ENCODE measurements around the gene CHRND. TPM values are rescaled to one million over a fixed set of nuclear protein-coding genes. Genes with fewer than 3 reads are reported as not detected.
A peak's percentile ranks its signal among the peaks of the same experiment; 100 is the strongest.

Gene CHRND
- total and polyA plus RNA-seq, 2 of the 13 experiments (the other 11 are each of a cell fraction or from before 2014, with no cell fraction given) = 0.18 TPM; not detected in 1

DNA sequence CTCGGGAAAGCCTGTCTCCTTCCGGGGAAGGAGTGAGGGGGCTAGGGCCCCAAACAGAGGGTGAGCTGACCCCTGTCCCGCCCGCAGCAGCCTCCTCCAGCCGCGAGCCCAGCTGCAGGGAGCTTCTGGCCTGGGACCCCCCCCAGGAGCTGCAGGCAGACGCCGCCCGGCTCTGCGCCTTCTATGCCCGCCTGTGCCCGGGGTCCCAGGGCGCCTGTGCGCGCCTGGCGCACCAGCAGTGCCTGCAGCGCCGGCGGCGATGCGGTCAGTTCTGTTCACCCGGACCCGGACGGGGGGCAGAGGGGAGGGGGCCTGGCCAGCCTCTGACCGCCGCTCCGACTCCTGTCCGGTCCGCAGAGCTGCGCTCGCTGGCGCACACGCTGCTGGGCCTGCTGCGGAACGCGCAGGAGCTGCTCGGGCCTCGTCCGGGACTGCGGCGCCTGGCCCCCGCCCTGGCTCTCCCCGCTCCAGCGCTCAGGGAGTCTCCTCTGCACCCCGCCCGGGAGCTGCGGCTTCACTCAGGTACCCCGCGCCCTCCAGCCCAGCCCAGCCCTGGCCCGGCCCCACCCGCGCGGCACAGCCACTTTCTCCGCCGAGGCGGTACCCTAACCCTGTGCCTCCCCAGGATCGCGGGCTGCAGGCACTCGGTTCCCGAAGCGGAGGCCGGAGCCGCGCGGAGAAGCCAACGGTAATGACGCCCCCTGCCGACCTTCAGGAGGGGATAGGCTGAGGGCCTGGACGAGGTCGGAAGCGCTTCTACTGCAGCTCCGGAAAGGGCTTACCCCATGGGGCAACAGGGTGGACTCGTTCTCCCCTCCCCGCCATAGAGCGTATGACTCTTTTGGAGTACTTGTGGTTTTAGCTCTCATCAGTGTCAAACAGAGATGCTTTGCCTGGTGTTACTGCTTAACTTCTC, 2.0 kb upstream of the CHRND start (continued):
- TF ChIP-seq ZNF407 (CRISPR knock-in tag; IDR thresholded peaks at IDR 0.05; ENCODE audit: not compliant biosample characterization) = peak; percentile 33
- no peak for TF ChIP-seq YEATS4 (CRISPR knock-in tag; IDR thresholded peaks at IDR 0.05; ENCODE audit: borderline replicate concordance)
- no peak for TF ChIP-seq FOSL2 (CRISPR knock-in tag; IDR thresholded peaks at IDR 0.05)
- TF ChIP-seq, protein P1, sequence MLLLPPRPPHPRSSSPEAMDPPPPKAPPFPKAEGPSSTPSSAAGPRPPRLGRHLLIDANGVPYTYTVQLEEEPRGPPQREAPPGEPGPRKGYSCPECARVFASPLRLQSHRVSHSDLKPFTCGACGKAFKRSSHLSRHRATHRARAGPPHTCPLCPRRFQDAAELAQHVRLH (CRISPR knock-in tag; IDR thresholded peaks at IDR 0.05; ENCODE audit: borderline replicate concordance, low read depth) = peak; percentile 69; the same call in 1 of the 2 replicates
- no peak for TF ChIP-seq ZNF276 (CRISPR knock-in tag; IDR thresholded peaks at IDR 0.05; ENCODE audit: low read depth)
- TF ChIP-seq, protein P2, sequence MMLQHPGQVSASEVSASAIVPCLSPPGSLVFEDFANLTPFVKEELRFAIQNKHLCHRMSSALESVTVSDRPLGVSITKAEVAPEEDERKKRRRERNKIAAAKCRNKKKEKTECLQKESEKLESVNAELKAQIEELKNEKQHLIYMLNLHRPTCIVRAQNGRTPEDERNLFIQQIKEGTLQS (CRISPR knock-in tag; IDR thresholded peaks at IDR 0.05) = no peak
- TF ChIP-seq, protein P3, sequence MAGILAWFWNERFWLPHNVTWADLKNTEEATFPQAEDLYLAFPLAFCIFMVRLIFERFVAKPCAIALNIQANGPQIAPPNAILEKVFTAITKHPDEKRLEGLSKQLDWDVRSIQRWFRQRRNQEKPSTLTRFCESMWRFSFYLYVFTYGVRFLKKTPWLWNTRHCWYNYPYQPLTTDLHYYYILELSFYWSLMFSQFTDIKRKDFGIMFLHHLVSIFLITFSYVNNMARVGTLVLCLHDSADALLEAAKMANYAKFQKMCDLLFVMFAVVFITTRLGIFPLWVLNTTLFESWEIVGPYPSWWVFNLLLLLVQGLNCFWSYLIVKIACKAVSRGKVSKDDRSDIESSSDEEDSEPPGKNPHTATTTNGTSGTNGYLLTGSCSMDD (CRISPR knock-in tag; IDR thresholded peaks at IDR 0.05) = no peak
- no peak for TF ChIP-seq ZNF629 (CRISPR knock-in tag; conservative IDR thresholded peaks at IDR 0.05)
- TF ChIP-seq KDM5B (CRISPR knock-in tag; IDR thresholded peaks at IDR 0.05; ENCODE audit: borderline replicate concordance) = peak; percentile 19; the same call in 1 of the 2 replicates
- TF ChIP-seq ETV5 (CRISPR knock-in tag; IDR thresholded peaks at IDR 0.05; ENCODE audit: borderline replicate concordance) = peak; percentile 26; the same call in 1 of the 2 replicates
- TF ChIP-seq FOSL1 (CRISPR knock-in tag; IDR thresholded peaks at IDR 0.05; ENCODE audit: borderline replicate concordance) = no peak
